ENCODE data around the gene NRDE2. TPM values are rescaled to one million over a fixed set of nuclear protein-coding genes. Genes with fewer than 3 reads are reported as not detected.

Gene NRDE2
- total RNA-seq, 4 donors from 2014 or later = 6.3 to 15.4 (median 8.9) TPM

- ATAC-seq (ENCODE audit: low FRiP score) = no peak
- no peak for TF ChIP-seq CTCF (IDR thresholded peaks at IDR 0.05)
- DNase-seq (ENCODE audit: low spot score) = no peak
Measured at GRCh38 chr14:90290337-90291011, 41.3 kb downstream of the NRDE2 start.

GRCh38 chr14:90288651-90289355 is 42.9 kb downstream of the NRDE2 start:
- ATAC-seq (ENCODE audit: low FRiP score) (no peak), DNase-seq (ENCODE audit: low spot score) (no peak)
- TF ChIP-seq CTCF (IDR thresholded peaks at IDR 0.05) = no peak

- no peak for DNase-seq (ENCODE audit: low spot score)
- ATAC-seq (ENCODE audit: low FRiP score) = no peak
- TF ChIP-seq CTCF (IDR thresholded peaks at IDR 0.05) = no peak
Measured at GRCh38 chr14:90287791-90288190, 44.0 kb downstream of the NRDE2 start.

- ATAC-seq (ENCODE audit: low FRiP score) = no peak
- no peak for TF ChIP-seq CTCF (IDR thresholded peaks at IDR 0.05)
- no peak for DNase-seq (ENCODE audit: low spot score)
Measured at GRCh38 chr14:90281756-90282155, 50.0 kb downstream of the NRDE2 start.

GRCh38 chr14:90281261-90281660 is 50.5 kb downstream of the NRDE2 start:
- DNase-seq (ENCODE audit: low spot score) = no peak
- TF ChIP-seq CTCF (IDR thresholded peaks at IDR 0.05) = no peak
- no peak for ATAC-seq (ENCODE audit: low FRiP score)

- DNase-seq (ENCODE audit: low spot score) = no peak
- ATAC-seq (ENCODE audit: low FRiP score) = no peak
- no peak for TF ChIP-seq CTCF (IDR thresholded peaks at IDR 0.05)
Measured at GRCh38 chr14:90280096-90280495, 51.6 kb downstream of the NRDE2 start.
